OCI-LY3 (cell line): Measurements from ENCODE around the gene LETM1.

ENCODE experiments used
- EZH2phosphoT487 ChIP-seq: fragments of 200-600 bp; shearing (Covaris generic); IDR thresholded peaks from 2 replicates; pipeline ENCODE4 v1.6.1; 2018; ENCODE audit warnings: antibody characterized with exemption, mixed run types, low read depth
- TF ChIP-seq, protein P1 (sequence below): fragments of 200-600, 300-600 bp; sonication (generic); IDR thresholded peaks from 2 replicates; pipeline ENCODE4 v1.5.1; 2014; ENCODE audit warnings: antibody characterized with exemption, low read length, low read depth

DNA sequence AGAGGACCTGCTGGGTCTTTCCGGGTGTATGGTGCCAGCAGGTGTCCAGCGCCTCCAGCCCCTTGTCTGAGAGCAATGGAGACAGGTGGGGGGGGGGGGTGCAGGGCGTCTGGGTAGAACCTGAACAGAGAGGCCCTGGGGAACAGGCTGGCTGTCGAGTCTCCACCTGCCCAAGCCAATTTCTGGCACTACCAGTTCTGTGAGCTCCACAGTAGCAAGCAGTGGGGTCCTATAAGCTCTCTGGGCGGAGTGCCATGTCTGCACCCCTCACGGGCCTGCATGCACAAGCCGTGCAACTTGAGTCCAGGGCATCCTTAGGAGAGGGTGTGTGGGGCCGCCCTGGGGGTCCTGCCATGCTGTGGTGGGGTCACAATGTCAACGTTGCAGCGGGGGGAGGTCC is 72.9 kb downstream of the LETM1 start:
- TF ChIP-seq, protein P1, sequence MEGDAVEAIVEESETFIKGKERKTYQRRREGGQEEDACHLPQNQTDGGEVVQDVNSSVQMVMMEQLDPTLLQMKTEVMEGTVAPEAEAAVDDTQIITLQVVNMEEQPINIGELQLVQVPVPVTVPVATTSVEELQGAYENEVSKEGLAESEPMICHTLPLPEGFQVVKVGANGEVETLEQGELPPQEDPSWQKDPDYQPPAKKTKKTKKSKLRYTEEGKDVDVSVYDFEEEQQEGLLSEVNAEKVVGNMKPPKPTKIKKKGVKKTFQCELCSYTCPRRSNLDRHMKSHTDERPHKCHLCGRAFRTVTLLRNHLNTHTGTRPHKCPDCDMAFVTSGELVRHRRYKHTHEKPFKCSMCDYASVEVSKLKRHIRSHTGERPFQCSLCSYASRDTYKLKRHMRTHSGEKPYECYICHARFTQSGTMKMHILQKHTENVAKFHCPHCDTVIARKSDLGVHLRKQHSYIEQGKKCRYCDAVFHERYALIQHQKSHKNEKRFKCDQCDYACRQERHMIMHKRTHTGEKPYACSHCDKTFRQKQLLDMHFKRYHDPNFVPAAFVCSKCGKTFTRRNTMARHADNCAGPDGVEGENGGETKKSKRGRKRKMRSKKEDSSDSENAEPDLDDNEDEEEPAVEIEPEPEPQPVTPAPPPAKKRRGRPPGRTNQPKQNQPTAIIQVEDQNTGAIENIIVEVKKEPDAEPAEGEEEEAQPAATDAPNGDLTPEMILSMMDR, result no peak
- no peak for TF ChIP-seq EZH2phosphoT487
